ENCODE measurements around the gene NUP153.

NUP153 gene

GRCh38 chr6:17606606-17607005, 100.1 kb downstream of the NUP153 start:
- TF ChIP-seq CTCF (conservative IDR thresholded peaks at IDR 0.05; ENCODE audit: low read depth, low read length) = no peak
- H3K4me3 ChIP-seq (ENCODE audit: low read length) = no peak overlapping the region
- no peak for DNase-seq (ENCODE audit: low read depth)

DNA sequence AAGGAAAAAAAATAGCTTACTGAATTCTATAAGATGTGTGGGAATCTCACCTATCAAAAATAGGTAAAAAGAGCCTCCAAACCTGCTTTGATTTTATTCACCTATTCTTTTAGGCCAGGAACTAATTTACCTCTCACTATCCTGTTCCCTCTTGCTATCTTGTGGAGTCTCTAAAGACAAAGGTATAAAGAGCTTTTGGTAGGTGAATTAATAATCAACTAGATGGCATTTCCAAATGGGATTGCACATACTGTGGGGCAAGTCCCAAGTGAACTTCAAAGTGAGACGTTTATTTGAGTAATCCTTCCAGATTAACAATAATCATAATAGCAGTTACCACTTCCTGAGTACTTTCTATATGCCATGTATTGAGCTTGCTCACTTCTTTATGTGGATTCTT, 103.8 kb downstream of the NUP153 start:
- H3K4me3 ChIP-seq (ENCODE audit: low read length) = no peak overlapping the region
- TF ChIP-seq CTCF (conservative IDR thresholded peaks at IDR 0.05; ENCODE audit: low read depth, low read length) = no peak
- no peak for DNase-seq (ENCODE audit: low read depth)

GRCh38 chr6:17601386-17601703, 105.4 kb downstream of the NUP153 start:
- no peak for DNase-seq (ENCODE audit: low read depth)
- TF ChIP-seq CTCF (conservative IDR thresholded peaks at IDR 0.05; ENCODE audit: low read depth, low read length) = no peak
- peak overlapping the region; percentile 69 for H3K4me3 ChIP-seq (ENCODE audit: low read length)

GRCh38 chr6:17600527-17601385, 106.0 kb downstream of the NUP153 start:
- peak overlapping the region; percentile 69 for H3K4me3 ChIP-seq (ENCODE audit: low read length)
- DNase-seq (ENCODE audit: low read depth) = no peak
- TF ChIP-seq CTCF (conservative IDR thresholded peaks at IDR 0.05; ENCODE audit: low read depth, low read length) = peak; percentile 8

DNA sequence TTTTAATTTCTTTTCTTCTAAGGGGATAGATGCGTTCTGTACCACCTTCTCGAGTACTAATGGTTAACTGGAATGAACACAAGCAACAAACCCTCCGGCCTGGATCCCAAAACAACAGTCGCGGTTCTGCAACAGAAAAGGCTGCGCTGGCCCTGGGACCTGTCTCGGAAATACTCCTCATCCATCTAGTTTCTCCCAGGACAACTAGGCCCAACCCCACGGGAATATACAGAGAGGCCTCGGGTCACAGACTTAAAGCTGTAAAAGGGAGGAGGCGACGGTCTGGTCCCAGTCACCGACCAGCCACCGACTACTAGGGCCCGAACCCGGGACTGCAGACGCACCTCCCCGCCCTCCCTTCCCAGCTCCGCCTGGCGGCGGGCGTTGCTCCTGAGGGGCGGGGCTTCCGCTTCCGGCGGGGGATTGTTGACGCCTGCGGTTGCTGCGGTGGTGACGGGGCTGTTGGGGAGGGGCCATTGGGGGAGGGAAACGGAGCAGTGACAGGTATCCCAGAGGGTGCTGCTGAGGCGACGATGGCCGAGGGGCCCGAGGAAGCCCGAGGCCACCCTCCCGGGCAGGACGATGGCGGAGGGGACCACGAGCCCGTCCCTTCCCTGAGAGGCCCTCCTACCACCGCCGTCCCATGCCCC, 106.7 kb downstream of the NUP153 start, which contains the start of gene FAM8A1:
FAM8A1 (plus strand) TSS at position 426 of the 650 bp plus-strand sequence; CDS start at position 534, 108 bp downstream.
- H3K4me3 ChIP-seq (ENCODE audit: low read length) = peak within 1 kb of the TSS; percentile 69
- peak; percentile 55 for TF ChIP-seq CTCF (conservative IDR thresholded peaks at IDR 0.05; ENCODE audit: low read depth, low read length)

GRCh38 chr6:17596085-17596484, 110.6 kb downstream of the NUP153 start:
- no peak for DNase-seq (ENCODE audit: low read depth)
- TF ChIP-seq CTCF (conservative IDR thresholded peaks at IDR 0.05; ENCODE audit: low read depth, low read length) = no peak
- no peak overlapping the region for H3K4me3 ChIP-seq (ENCODE audit: low read length)

More for the DNA sequence above, 106.7 kb downstream of the NUP153 start, which contains the start of gene FAM8A1:
- peak; percentile 22 for DNase-seq (ENCODE audit: low read depth)
